ENCODE results near the gene PRAMEF18. TPM values are rescaled to one million over a fixed set of nuclear protein-coding genes. Genes with fewer than 3 reads are reported as not detected.

Gene PRAMEF18
- total RNA-seq, 1 experiment from 2014 or later = not detected

Other genes starting within 250 kb of the PRAMEF18 start
- not detected in 3 replicates for gene PRAMEF27, start 169.6 kb downstream of the PRAMEF18 start, total RNA-seq (2021)
- not detected in 3 replicates for gene HNRNPCL3, start 165.4 kb downstream of the PRAMEF18 start, total RNA-seq (2021)
- not detected in 3 replicates for gene PRAMEF25, start 155.4 kb downstream of the PRAMEF18 start, total RNA-seq (2021)
- not detected in 3 replicates for gene HNRNPCL2, start 109.3 kb downstream of the PRAMEF18 start, total RNA-seq (2021)
- not detected in 3 replicates for gene PRAMEF26, start 70.1 kb downstream of the PRAMEF18 start, total RNA-seq (2021)
- gene HNRNPCL4, start 60.5 kb downstream of the PRAMEF18 start, total RNA-seq (2021) = not detected in 3 replicates
- gene PRAMEF9, start 54.3 kb downstream of the PRAMEF18 start, total RNA-seq (2021) = not detected in 3 replicates
- not detected in 3 replicates for gene PRAMEF13, start 24.7 kb downstream of the PRAMEF18 start, total RNA-seq (2021)
- gene PRAMEF5, start 28.0 kb upstream of the PRAMEF18 start, total RNA-seq (2021) = not detected in 3 replicates
- not detected in 3 replicates for gene PRAMEF8, start 59.0 kb upstream of the PRAMEF18 start, total RNA-seq (2021)
- gene PRAMEF33, start 77.4 kb upstream of the PRAMEF18 start, total RNA-seq (2021) = not detected in 3 replicates
- gene PRAMEF15, start 89.4 kb upstream of the PRAMEF18 start, total RNA-seq (2021) = not detected in 3 replicates
- gene PRAMEF14, start 121.0 kb upstream of the PRAMEF18 start, total RNA-seq (2021) = not detected in 3 replicates
- not detected in 3 replicates for gene PRAMEF19, start 145.8 kb upstream of the PRAMEF18 start, total RNA-seq (2021)
- gene PRAMEF17, start 163.5 kb upstream of the PRAMEF18 start, total RNA-seq (2021) = not detected in 3 replicates
- gene PRAMEF20, start 184.3 kb upstream of the PRAMEF18 start, total RNA-seq (2021) = not detected in 3 replicates

All from WTC11 (cell line).